ENCODE data around the gene MARVELD1.

DNA sequence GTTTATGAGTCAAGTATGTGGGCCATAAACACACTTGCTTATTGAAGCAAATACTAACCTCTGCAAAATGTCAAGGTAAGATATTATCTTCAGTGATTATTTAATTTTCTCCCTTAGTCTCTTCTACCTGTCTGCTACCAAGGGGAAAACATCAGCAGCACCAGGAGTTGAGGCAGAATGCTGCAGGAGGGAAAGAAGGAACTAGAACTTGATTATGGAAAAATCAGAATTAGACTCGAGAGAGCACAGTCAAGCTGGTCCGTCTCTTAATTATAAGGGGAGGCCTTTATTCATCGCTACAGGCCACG, 18.5 kb downstream of the MARVELD1 start:
- TF ChIP-seq POLR2A (IDR thresholded peaks at IDR 0.05): no peak
- TF ChIP-seq, protein P1, sequence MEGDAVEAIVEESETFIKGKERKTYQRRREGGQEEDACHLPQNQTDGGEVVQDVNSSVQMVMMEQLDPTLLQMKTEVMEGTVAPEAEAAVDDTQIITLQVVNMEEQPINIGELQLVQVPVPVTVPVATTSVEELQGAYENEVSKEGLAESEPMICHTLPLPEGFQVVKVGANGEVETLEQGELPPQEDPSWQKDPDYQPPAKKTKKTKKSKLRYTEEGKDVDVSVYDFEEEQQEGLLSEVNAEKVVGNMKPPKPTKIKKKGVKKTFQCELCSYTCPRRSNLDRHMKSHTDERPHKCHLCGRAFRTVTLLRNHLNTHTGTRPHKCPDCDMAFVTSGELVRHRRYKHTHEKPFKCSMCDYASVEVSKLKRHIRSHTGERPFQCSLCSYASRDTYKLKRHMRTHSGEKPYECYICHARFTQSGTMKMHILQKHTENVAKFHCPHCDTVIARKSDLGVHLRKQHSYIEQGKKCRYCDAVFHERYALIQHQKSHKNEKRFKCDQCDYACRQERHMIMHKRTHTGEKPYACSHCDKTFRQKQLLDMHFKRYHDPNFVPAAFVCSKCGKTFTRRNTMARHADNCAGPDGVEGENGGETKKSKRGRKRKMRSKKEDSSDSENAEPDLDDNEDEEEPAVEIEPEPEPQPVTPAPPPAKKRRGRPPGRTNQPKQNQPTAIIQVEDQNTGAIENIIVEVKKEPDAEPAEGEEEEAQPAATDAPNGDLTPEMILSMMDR (IDR thresholded peaks at IDR 0.05): peak in 2 of 12 donors; percentile 1

All from heart left ventricle (tissue), 13 donors.